DOHH2 (cell line): Measurements from ENCODE around the gene CMTM2.
A peak's percentile ranks its signal among the peaks of the same experiment; 100 is the strongest.

Experiments used
- H3F3A ChIP-seq: fragments of 200-600 bp; sonication (generic), shearing (Covaris generic); 2 replicates; pipeline ENCODE4 v1.6.0; 2016; ENCODE audit warnings: antibody characterized with exemption, mild to moderate bottlenecking; ENCODE audit not compliant: control insufficient read depth, insufficient read depth
- H3K27ac ChIP-seq: fragments of 200-600 bp; sonication (generic); 2 replicates; pipeline ENCODE4 v1.5.1; 2014; ENCODE audit warnings: low read depth, mild to moderate bottlenecking, low read length, moderate library complexity
- H3K27me3 ChIP-seq: fragments of 200-600 bp; sonication (generic); 2 replicates; pipeline ENCODE4 v1.6.1; 2014; ENCODE audit warnings: mild to moderate bottlenecking, low read length, mixed read lengths; ENCODE audit not compliant: control insufficient read depth
- H3K36me3 ChIP-seq: fragments of 200-600 bp; sonication (generic); 2 replicates; pipeline ENCODE4 v1.6.1; 2014; ENCODE audit warnings: mild to moderate bottlenecking, low read length, moderate library complexity, mixed read lengths; ENCODE audit not compliant: control insufficient read depth
- H3K4me1 ChIP-seq: fragments of 200-600 bp; sonication (generic); 2 replicates; pipeline ENCODE4 v1.6.1; 2014; ENCODE audit warnings: mild to moderate bottlenecking, low read length, mixed read lengths; ENCODE audit not compliant: control insufficient read depth
- H3K4me2 ChIP-seq: fragments of 200-600 bp; sonication (generic); 2 replicates; pipeline ENCODE4 v1.6.0; 2014; ENCODE audit warnings: mild to moderate bottlenecking, low read length, moderate library complexity
- H3K4me3 ChIP-seq: fragments of 200-600 bp; sonication (generic); 2 replicates; pipeline ENCODE4 v1.5.1; 2014; ENCODE audit warnings: mild to moderate bottlenecking, low read length, mixed read lengths
- H3K79me2 ChIP-seq: fragments of 200-600 bp; sonication (generic); 2 replicates; pipeline ENCODE4 v1.6.1; 2014; ENCODE audit warnings: mild to moderate bottlenecking, low read length, mixed read lengths; ENCODE audit not compliant: control insufficient read depth
- H3K9me2 ChIP-seq: fragments of 200-600 bp; sonication (generic); replicated peaks from 2 replicates; pipeline ENCODE4 v1.6.1; 2014; ENCODE audit warnings: mild to moderate bottlenecking, low read length, mixed read lengths; ENCODE audit not compliant: control insufficient read depth
- H3K9me3 ChIP-seq: fragments of 200-600 bp; sonication (generic); 2 replicates; pipeline ENCODE4 v1.6.1; 2014; ENCODE audit warnings: antibody characterized with exemption, low read length, mixed read lengths; ENCODE audit not compliant: control insufficient read depth, insufficient read depth
- H4K20me1 ChIP-seq: fragments of 200-600 bp; sonication (generic); 2 replicates; pipeline ENCODE4 v1.6.0; 2014; ENCODE audit warnings: low read depth, mild to moderate bottlenecking, antibody characterized with exemption, low read length, moderate library complexity; ENCODE audit not compliant: control insufficient read depth, insufficient read depth
- EZH2phosphoT487 ChIP-seq: fragments of 200-600 bp; sonication (generic); IDR thresholded peaks from 2 replicates; pipeline ENCODE4 v1.6.1; 2017; ENCODE audit warnings: borderline replicate concordance, mild to moderate bottlenecking, antibody characterized with exemption, low read length, moderate library complexity, mixed read lengths
- TF ChIP-seq, protein P1 (sequence below): fragments of 200-600 bp; sonication (generic); IDR thresholded peaks from one replicate; pipeline ENCODE4 v1.5.1; 2014; ENCODE audit warnings: antibody characterized with exemption, mild to moderate bottlenecking, low read depth, low read length; ENCODE audit not compliant: poor library complexity, severe bottlenecking

CMTM2 gene

DNA sequence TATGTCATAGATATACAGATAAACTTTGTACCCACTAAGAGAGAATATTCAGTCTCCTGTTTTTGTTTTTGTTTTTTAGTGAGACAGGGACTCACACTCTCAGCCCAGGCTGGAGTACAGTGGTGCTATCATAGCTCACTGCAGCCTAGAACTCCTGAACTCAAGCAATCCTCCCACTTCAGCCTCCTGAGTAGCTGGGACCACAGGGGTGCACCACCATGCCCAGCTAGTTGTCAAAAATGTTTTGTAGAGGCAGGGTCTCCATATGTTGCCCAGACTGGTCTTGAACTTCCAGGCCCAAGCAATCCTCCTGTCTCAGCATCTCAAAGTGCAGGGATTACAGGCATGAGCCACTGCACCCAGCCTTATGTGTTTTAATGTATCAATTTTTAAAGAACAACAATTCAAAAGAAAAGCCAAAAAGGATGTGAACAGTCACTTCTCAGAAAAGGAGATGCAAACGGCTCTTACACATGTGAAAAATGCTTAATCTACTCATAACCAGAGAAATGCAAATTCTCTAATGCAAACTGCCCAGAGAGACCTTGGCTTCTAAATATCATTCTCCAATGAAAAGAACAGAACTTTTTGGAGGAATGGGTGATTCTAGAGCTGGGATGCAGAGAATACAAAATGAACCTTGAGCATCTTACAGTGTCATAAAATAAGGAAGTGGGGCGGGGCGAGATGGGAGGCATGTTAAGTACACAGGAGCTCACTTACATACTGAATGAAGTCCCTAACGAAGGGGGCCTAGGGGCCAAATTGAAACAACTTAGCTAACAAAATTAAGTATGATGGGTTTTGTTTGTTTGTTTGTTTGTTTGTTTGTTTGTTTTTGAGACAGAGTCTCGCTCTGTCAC is 18.0 kb downstream of the CMTM2 start:
- no peaks in the 10 kb centered on the region for H3K79me2 ChIP-seq
- no peak overlapping the region for H3K4me2 ChIP-seq
- H3K27me3 ChIP-seq, result peaks cover 35% of the 10 kb centered on the region
- TF ChIP-seq, protein P1, sequence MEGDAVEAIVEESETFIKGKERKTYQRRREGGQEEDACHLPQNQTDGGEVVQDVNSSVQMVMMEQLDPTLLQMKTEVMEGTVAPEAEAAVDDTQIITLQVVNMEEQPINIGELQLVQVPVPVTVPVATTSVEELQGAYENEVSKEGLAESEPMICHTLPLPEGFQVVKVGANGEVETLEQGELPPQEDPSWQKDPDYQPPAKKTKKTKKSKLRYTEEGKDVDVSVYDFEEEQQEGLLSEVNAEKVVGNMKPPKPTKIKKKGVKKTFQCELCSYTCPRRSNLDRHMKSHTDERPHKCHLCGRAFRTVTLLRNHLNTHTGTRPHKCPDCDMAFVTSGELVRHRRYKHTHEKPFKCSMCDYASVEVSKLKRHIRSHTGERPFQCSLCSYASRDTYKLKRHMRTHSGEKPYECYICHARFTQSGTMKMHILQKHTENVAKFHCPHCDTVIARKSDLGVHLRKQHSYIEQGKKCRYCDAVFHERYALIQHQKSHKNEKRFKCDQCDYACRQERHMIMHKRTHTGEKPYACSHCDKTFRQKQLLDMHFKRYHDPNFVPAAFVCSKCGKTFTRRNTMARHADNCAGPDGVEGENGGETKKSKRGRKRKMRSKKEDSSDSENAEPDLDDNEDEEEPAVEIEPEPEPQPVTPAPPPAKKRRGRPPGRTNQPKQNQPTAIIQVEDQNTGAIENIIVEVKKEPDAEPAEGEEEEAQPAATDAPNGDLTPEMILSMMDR, result no peak
- no peaks in the 10 kb centered on the region for H3K36me3 ChIP-seq
- no peak overlapping the region for H3K27ac ChIP-seq
- no peak overlapping the region for H3K4me3 ChIP-seq
- peaks cover 17% of the 10 kb centered on the region for H3K9me3 ChIP-seq
- peaks cover 16% of the 10 kb centered on the region for H3K4me1 ChIP-seq
- H3K9me2 ChIP-seq, result no peaks in the 10 kb centered on the region
- no peaks in the 10 kb centered on the region for H4K20me1 ChIP-seq
- no peaks in the 10 kb centered on the region for H3F3A ChIP-seq

GRCh38 chr16:66598111-66598510 is 18.8 kb downstream of the CMTM2 start:
- TF ChIP-seq, protein P1, result no peak
- no peak for TF ChIP-seq EZH2phosphoT487
- Histone ChIP-seq H3K27ac (no peak overlapping the region), H3K9me3 (peaks cover 17% of the 10 kb centered on the region), H3K9me2 (no peaks in the 10 kb centered on the region), H3K4me3 (no peak overlapping the region), H3K4me1 (peaks cover 16% of the 10 kb centered on the region), H3K36me3 (no peaks in the 10 kb centered on the region), H4K20me1 (no peaks in the 10 kb centered on the region), H3F3A (peaks cover 4% of the 10 kb centered on the region; the same call in 1 of the 2 replicates), H3K79me2 (no peaks in the 10 kb centered on the region), H3K4me2 (no peak overlapping the region), H3K27me3 (peaks cover 37% of the 10 kb centered on the region)

GRCh38 chr16:66599726-66600125 is 20.5 kb downstream of the CMTM2 start:
- no peak overlapping the region for H3K4me3 ChIP-seq
- no peaks in the 10 kb centered on the region for H3K9me2 ChIP-seq
- H3K4me2 ChIP-seq, result no peak overlapping the region
- peaks cover 9% of the 10 kb centered on the region for H3F3A ChIP-seq
- H3K27ac ChIP-seq, result no peak overlapping the region
- no peaks in the 10 kb centered on the region for H3K36me3 ChIP-seq
- peaks cover 19% of the 10 kb centered on the region for H3K4me1 ChIP-seq
- H3K9me3 ChIP-seq, result peaks cover 17% of the 10 kb centered on the region
- H4K20me1 ChIP-seq, result no peaks in the 10 kb centered on the region
- H3K79me2 ChIP-seq, result no peaks in the 10 kb centered on the region
- H3K27me3 ChIP-seq, result peaks cover 33% of the 10 kb centered on the region
- no peak for TF ChIP-seq EZH2phosphoT487
- TF ChIP-seq, protein P1, result peak; percentile 7
